ENCODE measurements around the gene BIRC6. TPM values are rescaled to one million over a fixed set of nuclear protein-coding genes. Genes with fewer than 3 reads are reported as not detected.
A peak's percentile ranks its signal among the peaks of the same experiment; 100 is the strongest.

The BIRC6 gene
- total and polyA plus RNA-seq, 12 donors = 14.2 to 165 (median 80.7) TPM

- TF ChIP-seq CTCF (IDR thresholded peaks at IDR 0.05) (no peak), POLR2A (IDR thresholded peaks at IDR 0.05) (no peak)
- Histone ChIP-seq H3K9me3 (replicated peaks in 1 of 3) (no peaks in the 10 kb centered on the region), H3K36me3 (replicated peaks in 1 of 2) (peaks cover 0 to 64% of the 10 kb centered on the region in 2 donors), H3K4me1 (replicated peaks in 1 of 2) (peaks cover 0 to 4% of the 10 kb centered on the region in 2 donors), H3K27ac (no peak overlapping the region), H3K27me3 (no peaks in the 10 kb centered on the region), H3K4me3 (no peak overlapping the region)
- intact Hi-C loops (cut with DNase I) = no loop called here
- WGBS, 4 donors = 94 to 98% (median 95%) methylated on average over 3 of the region's 3 CpGs
- DNase-seq = no peak
Measured at GRCh38 chr2:32485399-32485798, 128.6 kb downstream of the BIRC6 start.

DNA sequence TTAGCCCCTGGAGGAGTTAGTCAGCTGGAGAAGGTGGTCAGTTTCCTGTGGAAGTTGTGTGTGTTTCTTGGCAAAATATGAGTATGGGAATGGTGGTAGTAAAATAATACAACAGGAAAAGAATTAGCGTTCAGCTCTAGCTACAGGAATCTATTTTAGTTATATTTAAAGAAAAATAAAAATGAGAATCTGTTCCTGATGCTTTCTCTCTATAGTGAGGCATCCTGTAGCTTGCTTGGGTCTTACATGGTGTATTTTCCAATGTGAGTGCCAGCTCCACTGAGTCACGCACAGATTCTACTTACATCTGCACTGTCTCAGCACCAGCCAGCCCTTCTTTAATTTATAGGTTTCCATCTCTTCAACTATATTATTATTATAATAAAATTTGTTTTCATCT is 132.2 kb downstream of the BIRC6 start:
- Histone ChIP-seq H3K4me1 (replicated peaks in 1 of 2) (peaks cover 0 to 4% of the 10 kb centered on the region in 2 donors), H3K4me3 (no peak overlapping the region), H3K9me3 (replicated peaks in 1 of 3) (peaks cover 0 to 10% (median 0%) of the 10 kb centered on the region in 3 donors), H3K36me3 (replicated peaks in 1 of 2) (peaks cover 0 to 39% of the 10 kb centered on the region in 2 donors), H3K27me3 (no peaks in the 10 kb centered on the region), H3K27ac (no peak overlapping the region)
- 87 to 95% (median 92%) methylated on average over 2 of the region's 2 CpGs for WGBS, 4 donors
- no peak for DNase-seq
- TF ChIP-seq CTCF (IDR thresholded peaks at IDR 0.05) (no peak), POLR2A (IDR thresholded peaks at IDR 0.05) (no peak)
- intact Hi-C loops (cut with DNase I) = no loop called here

GRCh38 chr2:32491346-32491745 is 134.5 kb downstream of the BIRC6 start:
- intact Hi-C loops (cut with DNase I) = no loop called here
- Histone ChIP-seq H3K4me1 (replicated peaks in 1 of 2) (no peaks in the 10 kb centered on the region), H3K4me3 (no peak overlapping the region), H3K27me3 (no peaks in the 10 kb centered on the region), H3K27ac (no peak overlapping the region), H3K9me3 (replicated peaks in 1 of 3) (peaks cover 0 to 10% (median 0%) of the 10 kb centered on the region in 3 donors), H3K36me3 (replicated peaks in 1 of 2) (peaks cover 0 to 20% of the 10 kb centered on the region in 2 donors)
- WGBS, 4 donors = 91 to 94% (median 92%) methylated on average over 1 of the region's 1 CpG
- no peak for DNase-seq
- TF ChIP-seq POLR2A (IDR thresholded peaks at IDR 0.05) = no peak
- no peak for TF ChIP-seq CTCF (IDR thresholded peaks at IDR 0.05)

DNA sequence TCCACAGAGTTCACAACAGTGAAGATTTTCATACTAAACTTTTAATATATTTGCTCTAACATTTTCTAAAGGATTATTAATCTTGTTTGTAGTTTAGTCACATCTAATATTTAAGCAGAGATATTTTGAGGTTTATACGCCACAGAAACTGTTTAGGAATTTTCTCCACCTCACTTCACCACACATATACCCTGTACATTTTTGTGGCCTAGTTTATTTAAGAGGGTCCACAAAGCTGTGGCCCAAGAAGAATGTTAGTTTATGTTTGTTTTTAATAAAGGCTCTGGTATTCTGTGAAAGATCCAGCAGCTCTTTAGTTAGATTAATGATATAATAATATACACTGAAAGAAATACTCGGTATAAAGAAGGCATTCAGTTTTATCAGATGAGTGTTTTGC is 138.3 kb downstream of the BIRC6 start:
- Histone ChIP-seq H3K36me3 (replicated peaks in 1 of 2) (peaks cover 0 to 24% of the 10 kb centered on the region in 2 donors), H3K27me3 (no peaks in the 10 kb centered on the region), H3K27ac (no peak overlapping the region), H3K4me3 (no peak overlapping the region), H3K4me1 (replicated peaks in 1 of 2) (no peaks in the 10 kb centered on the region), H3K9me3 (replicated peaks in 1 of 3) (peaks cover 0 to 10% (median 0%) of the 10 kb centered on the region in 3 donors)
- DNase-seq = no peak
- no peak for TF ChIP-seq POLR2A (IDR thresholded peaks at IDR 0.05)
- intact Hi-C loops (cut with DNase I) = no loop called here
- 78 to 91% (median 87%) methylated on average over 2 of the region's 2 CpGs for WGBS, 4 donors

GRCh38 chr2:32496662-32497061 is 139.8 kb downstream of the BIRC6 start:
- 69 to 89% (median 74%) methylated on average over 3 of the region's 3 CpGs for WGBS, 4 donors
- no peak overlapping the region for H3K4me3 ChIP-seq
- intact Hi-C loops (cut with DNase I) = no loop called here
- TF ChIP-seq CTCF (IDR thresholded peaks at IDR 0.05) (no peak), POLR2A (IDR thresholded peaks at IDR 0.05) (no peak)
- peaks cover 0 to 27% of the 10 kb centered on the region in 2 donors for H3K36me3 ChIP-seq (replicated peaks in 1 of 2)
- peak in 1 of 7 donors; percentile 19 for DNase-seq
- H3K27me3 ChIP-seq = no peaks in the 10 kb centered on the region
- H3K4me1 ChIP-seq (replicated peaks in 1 of 2) = no peaks in the 10 kb centered on the region
- no peak overlapping the region for H3K27ac ChIP-seq
- H3K9me3 ChIP-seq (replicated peaks in 1 of 3) = peaks cover 0 to 10% (median 0%) of the 10 kb centered on the region in 3 donors

Data from adrenal gland (tissue), 12 donors.